ENCODE data around the gene RXFP2. TPM values are rescaled to one million over a fixed set of nuclear protein-coding genes. Genes with fewer than 3 reads are reported as not detected.

The RXFP2 gene
- total and polyA plus RNA-seq, 3 donors from 2014 or later, result 0.08 to 0.67 (median 0.43) TPM

GRCh38 chr13:31761951-31762350 is 22.6 kb downstream of the RXFP2 start:
- no peak overlapping the region for H3K27ac ChIP-seq
- no peak for TF ChIP-seq CTCF (IDR thresholded peaks at IDR 0.05)
- no peak for TF ChIP-seq POLR2A (IDR thresholded peaks at IDR 0.05)
- H3K36me3 ChIP-seq (ENCODE audit: low read depth, missing control alignments), result no peaks in the 10 kb centered on the region
- intact Hi-C loops (cut with DNase I; ENCODE audit: low total_unique reads), result no loop called here
- H3K9me3 ChIP-seq, result no peaks in the 10 kb centered on the region
- H3K27me3 ChIP-seq, result no peaks in the 10 kb centered on the region
- H3K4me3 ChIP-seq, result no peak overlapping the region
- no peak for DNase-seq
- 84 to 86% methylated on average over 2 of the region's 2 CpGs for WGBS, 2 donors
- H3K4me1 ChIP-seq, result no peaks in the 10 kb centered on the region

GRCh38 chr13:31764556-31764955 is 25.2 kb downstream of the RXFP2 start:
- H3K9me3 ChIP-seq, result no peaks in the 10 kb centered on the region
- TF ChIP-seq CTCF (IDR thresholded peaks at IDR 0.05), result no peak
- no peak for TF ChIP-seq POLR2A (IDR thresholded peaks at IDR 0.05)
- H3K4me1 ChIP-seq, result no peaks in the 10 kb centered on the region
- intact Hi-C loops (cut with DNase I; ENCODE audit: low total_unique reads), result no loop called here
- H3K27ac ChIP-seq, result no peak overlapping the region
- H3K36me3 ChIP-seq (ENCODE audit: low read depth, missing control alignments), result no peaks in the 10 kb centered on the region
- no peak for DNase-seq
- H3K27me3 ChIP-seq, result no peaks in the 10 kb centered on the region
- H3K4me3 ChIP-seq, result no peak overlapping the region
- 89 to 91% methylated on average over 2 of the region's 2 CpGs for whole genome bisulfite sequencing, 2 donors

- TF ChIP-seq POLR2A (IDR thresholded peaks at IDR 0.05), result no peak
- TF ChIP-seq CTCF (IDR thresholded peaks at IDR 0.05), result no peak
- intact Hi-C loops (cut with DNase I; ENCODE audit: low total_unique reads), result no loop called here
- Histone ChIP-seq H3K27me3 (no peaks in the 10 kb centered on the region), H3K27ac (no peak overlapping the region), H3K4me3 (no peak overlapping the region), H3K9me3 (no peaks in the 10 kb centered on the region), H3K36me3 (ENCODE audit: low read depth, missing control alignments) (no peaks in the 10 kb centered on the region), H3K4me1 (no peaks in the 10 kb centered on the region)
- no peak for DNase-seq
- 56 to 59% methylated on average over 2 of the region's 2 CpGs for WGBS, 2 donors
Measured at GRCh38 chr13:31765138-31765785, 25.9 kb downstream of the RXFP2 start.

GRCh38 chr13:31767175-31767900 is 28.0 kb downstream of the RXFP2 start:
- TF ChIP-seq POLR2A (IDR thresholded peaks at IDR 0.05), result no peak
- TF ChIP-seq CTCF (IDR thresholded peaks at IDR 0.05), result no peak
- no peak overlapping the region for H3K4me3 ChIP-seq
- H3K36me3 ChIP-seq (ENCODE audit: low read depth, missing control alignments), result no peaks in the 10 kb centered on the region
- intact Hi-C loops (cut with DNase I; ENCODE audit: low total_unique reads), result no loop called here
- no peak overlapping the region for H3K27ac ChIP-seq
- no peak for DNase-seq
- H3K27me3 ChIP-seq, result no peaks in the 10 kb centered on the region
- no peaks in the 10 kb centered on the region for H3K9me3 ChIP-seq
- 67 to 75% methylated on average over 4 of the region's 4 CpGs for WGBS, 2 donors
- H3K4me1 ChIP-seq, result no peaks in the 10 kb centered on the region

Data from testis (tissue), 3 donors.